HG02763 (cell line): ENCODE data around the gene NPAT.
"Not testable (repeated sequence)": the region's sequence is repeated elsewhere in the genome, so short reads cannot be mapped to it uniquely, and the experiment has no call there.

Source experiments
- ATAC-seq: cut with Tn5 transposase; IDR thresholded peaks from one replicate; pipeline ENCODE4 v1.9.1; 2021; ENCODE audit warnings: mild to moderate bottlenecking, moderate library complexity; ENCODE audit not compliant: unreplicated experiment

Gene NPAT

DNA sequence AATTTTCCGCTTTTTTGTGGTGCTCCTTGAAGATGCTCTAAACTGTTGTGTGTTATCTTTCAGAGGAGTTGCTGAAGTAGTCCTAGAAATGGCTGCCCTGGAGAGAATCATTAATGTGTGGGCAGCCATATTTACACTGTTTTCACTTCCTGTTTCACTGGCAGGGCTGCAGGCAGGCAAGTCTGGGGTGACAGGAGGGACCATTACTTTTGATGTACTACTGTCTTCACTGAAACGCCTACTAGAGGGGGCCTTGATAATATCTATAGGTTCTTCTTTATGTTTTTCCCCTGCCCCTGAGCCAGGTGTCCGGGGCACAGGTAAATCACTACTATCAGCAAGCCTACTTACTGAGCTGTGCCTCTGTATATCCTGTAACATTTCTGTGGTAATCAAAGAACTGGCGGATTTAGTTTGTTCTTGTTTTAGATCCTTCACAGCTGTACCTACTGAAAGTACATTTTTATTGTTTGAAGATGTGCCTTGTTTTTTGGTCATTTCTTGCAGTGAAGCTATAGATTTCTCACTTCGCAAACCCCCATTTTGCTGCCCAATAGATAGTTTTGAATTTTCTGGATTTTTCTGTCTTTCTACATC is 61.4 kb downstream of the NPAT start:
- peak; percentile 96 for ATAC-seq

DNA sequence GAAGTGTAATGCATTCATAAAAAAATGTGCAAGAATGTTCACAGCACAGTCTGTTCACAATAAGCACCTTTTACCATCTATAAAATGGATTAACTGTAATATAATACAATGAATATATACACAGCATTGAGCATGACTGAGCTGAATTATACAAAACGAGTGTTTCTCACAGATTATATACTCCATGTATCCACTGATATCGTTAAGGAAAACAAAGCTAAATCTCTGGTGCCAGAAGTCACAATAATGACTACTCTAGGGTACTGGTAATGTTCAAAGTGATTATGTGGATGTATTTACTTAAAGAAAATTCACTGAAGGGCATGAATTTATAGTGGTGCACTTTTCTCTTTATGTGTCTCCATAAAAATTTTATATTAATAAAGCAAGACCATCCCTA is 67.8 kb downstream of the NPAT start:
- no peak for ATAC-seq

DNA sequence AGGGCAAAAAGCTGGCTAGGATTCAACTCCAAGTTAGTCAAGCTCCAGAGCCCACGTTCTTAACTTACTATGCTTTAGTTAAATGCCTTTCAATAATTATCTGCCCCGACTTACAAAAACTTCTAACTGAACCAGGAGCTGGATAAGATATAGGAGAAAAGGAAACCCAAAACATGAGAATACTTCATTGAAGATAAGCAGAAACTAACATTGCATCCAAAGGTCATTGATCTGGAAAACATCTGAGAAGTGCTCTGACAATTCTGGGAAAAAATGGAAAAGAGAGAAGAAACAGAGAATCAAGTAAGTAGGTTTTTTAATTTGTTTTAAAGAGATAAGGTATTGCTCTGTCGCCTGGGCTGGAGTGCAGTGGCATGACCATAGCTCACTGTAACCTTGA is 73.9 kb downstream of the NPAT start:
- ATAC-seq: no peak

DNA sequence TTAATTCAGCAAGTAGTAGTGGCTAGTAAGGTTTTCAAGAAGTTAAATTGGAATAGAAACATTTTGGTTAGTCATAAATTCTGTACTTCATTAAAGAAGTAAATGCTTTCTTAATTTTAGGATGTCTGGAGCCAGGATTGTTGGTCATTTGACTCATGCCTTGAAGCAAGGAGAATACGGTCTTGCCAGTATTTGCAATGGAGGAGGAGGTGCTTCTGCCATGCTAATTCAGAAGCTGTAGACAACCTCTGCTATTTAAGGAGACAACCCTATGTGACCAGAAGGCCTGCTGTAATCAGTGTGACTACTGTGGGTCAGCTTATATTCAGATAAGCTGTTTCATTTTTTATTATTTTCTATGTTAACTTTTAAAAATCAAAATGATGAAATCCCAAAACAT is 75.3 kb downstream of the NPAT start:
- ATAC-seq: no peak

DNA sequence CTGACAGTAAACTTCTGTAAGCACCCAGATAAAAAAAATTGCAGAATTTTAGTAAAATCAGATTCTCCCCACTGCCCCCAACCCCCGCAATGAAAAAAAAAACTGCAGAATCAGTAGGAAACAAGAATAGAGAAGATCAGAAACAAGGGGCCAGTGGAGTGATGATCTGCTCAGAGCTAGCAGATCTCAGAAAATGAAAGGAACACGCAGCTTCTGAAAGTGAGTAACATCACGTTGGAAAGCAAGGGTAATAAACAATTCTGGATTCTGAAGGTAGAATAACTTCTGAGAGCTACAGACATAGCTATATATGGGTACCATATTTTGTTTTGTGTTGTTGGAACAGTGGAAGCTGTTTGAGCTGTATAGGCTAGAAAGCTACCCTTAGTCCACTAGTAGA is 77.8 kb downstream of the NPAT start:
- no peak for ATAC-seq

DNA sequence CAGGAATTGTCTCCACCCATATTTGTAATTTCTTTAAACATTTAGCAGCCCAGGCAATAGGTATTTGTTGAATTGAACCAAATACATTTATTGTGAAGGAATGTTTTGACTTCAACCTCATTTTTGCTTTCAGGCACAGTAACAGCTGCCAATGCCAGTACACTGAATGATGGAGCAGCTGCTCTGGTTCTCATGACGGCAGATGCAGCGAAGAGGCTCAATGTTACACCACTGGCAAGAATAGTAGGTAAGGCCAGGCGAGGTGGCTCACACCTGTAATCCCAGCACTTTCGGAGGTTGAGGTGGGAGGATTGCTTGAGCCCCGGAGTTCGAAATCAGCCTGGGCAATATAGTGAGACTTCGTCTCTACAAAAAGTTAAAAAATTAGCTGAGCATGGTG is 80.1 kb downstream of the NPAT start:
- ATAC-seq: no peak

DNA sequence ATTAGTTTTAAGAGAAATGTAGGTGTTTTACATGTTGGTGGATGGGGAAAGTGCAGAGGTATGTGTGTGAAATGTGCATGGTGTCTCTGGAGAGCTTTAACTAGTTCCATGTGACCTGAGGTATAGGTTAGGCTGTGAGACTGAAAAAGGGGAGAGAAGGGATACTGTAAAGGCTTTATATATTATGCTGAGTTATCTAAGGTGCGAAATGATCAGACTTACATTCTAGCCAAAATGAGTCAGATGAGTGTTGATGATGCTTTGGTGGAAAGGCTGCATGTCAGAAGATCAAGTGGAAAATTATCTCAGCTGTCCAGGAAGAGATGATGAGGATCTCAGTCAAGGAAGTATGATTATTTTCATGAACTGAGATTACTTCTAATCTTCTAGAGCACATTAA is 85.2 kb downstream of the NPAT start:
- ATAC-seq: no peak

DNA sequence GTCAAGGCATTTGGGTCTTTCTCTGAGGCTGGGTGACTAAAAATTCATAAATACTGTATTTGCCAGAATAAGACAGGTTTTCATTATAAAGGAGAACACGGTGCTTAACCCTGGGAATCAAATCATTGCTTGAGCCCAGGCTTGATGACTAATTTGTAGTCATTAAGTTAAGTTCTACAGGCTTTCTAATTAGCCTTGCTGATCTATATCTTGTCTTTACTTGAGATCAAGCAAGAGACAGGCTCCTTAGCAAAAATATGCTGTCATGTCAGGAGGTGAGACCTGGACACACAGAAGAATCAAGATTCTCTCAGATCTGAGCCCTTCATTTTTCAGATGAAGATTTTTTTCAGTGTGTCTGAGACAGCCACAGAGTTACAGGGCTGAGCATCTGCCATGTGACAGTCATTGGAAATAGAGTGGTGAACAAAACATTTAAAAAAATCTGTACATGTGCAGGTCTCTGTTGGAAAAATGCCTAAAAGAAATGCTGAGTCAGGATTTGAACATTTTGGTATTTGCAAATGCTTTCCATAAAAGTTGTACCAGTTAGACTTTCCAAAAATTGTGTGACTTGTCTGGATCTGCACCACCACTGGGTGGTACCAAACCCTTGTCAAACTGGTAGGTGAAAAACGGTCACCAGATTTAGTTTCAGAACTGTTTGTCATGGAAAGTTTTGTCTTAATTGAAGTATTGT is 86.4 kb downstream of the NPAT start:
- no peak for ATAC-seq

DNA sequence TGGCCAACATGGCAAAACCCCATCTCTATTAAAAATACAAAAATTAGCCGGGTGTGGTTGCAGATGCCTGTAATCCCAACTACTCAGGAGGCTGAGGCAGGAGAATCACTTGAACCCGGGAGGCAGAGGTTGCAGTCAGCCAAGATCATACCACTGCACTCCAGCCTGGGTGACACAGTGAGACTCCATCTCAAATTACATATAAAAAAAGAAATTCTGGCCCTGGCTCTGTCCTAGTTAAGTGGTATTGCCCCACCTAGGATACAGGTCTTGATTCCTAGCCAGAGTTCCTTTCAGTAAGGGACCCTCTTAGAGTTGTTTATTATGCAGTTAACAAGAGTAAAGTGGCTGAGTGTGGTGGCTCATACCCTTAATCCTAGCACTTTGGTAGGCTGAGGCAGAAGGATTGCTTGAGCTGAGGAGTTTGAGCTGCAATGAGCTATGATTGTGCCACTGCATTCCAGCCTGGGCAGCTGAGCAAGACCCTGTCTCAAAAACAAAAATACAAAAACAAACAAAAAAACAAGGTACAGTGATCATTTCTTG is 89.4 kb downstream of the NPAT start:
- ATAC-seq: not testable (repeated sequence)

DNA sequence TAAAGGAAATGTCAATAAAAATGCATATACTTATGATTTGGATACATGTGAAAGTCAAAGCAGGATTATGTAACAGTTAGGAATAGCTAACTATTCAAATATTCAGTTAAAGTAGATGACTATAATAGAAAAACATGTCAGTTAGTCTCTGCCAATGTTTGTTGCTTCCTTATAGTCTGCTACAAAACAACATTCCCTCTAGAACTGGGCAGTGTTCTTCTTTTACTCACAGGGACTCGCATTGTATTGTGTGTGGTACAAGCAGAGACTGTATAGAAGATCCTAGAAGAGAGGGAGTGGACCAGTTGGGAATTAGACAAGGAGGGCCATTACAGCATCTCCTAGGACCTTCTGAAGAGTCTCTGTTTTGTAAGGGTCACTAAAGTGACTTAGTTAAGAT is 90.4 kb downstream of the NPAT start:
- ATAC-seq: no peak

DNA sequence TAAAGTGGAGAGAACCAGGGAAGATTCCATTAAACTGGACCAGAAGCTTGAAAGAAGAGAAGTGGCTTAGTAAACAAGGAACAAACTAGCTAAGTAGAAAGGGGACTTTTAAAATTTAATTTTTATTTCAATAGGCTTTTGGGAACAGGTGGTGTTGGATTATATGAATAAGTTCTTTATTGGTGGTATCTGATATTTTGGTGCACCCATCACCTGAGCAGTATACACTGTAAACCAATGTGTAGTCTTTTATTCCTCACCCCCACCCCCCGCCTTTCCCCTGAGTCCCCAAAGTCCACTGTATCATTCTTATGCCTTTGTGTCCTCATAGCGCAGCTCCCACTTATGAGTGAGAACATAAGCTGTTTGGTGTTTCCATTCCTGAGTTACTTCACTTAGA is 93.7 kb downstream of the NPAT start:
- ATAC-seq: no peak

DNA sequence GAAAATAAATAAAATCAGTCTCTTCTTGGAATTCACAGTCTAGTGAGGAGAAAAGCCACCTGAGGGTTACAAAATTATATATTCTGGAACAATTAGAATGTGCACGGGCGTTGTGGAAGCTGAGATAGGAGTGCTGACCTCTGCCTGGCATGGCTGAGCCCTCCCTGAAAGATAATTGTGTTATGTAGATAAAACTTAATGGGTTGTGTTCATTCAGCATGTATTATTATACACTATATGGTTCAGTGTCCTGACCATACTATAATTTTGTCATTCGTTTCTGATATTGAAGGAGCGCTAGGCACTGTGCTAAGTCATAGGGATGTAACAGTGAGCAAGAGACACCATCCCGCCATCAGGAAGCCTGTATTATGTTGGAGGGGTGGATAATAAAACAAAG is 97.3 kb downstream of the NPAT start:
- ATAC-seq: no peak

DNA sequence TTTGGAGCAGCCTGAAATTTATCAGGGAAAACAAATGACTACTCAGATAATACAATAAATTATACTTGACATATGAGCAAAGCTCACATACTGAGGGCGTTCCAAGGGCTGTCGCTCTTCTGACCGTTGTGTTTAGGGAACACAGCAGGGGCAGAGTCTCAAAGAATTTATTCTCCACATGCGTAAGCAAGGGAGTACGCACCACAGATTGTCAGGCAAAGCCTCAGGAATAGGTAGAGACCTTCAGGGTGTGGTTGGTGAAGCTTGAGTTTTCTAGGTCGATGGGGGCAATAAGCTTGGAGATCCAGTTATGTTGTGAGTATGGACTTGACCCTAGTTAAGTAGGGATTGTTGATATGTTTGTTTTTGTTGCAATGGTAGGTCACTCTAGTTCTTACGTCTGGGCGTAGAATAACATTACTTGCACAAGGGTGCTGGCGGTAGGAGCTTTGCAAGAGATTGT is 100.2 kb downstream of the NPAT start:
- ATAC-seq: no peak

DNA sequence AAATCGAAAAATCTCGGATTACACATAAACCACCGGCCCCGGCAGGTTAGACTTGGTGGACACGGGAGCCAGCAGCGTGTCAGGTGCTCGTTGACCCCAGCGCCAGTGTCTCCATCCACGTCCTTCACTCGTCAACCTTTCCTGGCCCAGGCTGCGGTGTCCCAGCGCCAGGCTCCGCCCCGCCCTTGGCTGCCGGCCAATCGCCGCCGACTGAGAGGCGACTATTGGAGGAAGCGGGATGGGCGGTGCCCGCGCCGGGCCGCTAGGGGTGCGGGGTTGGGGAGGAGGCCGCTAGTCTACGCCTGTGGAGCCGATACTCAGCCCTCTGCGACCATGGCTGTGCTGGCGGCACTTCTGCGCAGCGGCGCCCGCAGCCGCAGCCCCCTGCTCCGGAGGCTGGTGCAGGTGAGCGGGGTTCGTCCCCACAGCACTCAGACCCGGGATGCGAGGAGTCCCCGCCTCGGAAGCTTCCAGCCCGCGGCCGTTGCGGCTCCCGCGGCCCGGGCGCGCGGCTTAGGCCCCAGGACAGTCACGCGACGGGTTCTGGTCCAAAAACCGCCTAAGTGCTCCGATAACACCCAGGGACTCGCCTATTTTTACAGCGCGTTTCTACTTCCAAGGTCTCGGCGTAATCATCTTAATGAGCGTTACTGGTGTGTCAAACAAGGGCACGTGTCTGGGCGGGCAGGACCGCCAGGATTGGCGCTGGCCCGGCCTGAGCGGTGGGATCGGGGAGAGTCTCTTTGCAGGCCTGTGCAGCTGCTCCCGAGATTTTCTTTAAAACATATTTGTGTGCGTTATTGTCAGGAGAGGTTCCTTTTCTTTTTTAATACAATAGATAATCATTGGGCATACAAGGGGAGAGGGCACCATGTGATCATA is 100.9 kb downstream of the NPAT start, which contains the start of gene ACAT1:
Gene ACAT1 (plus strand): TSS at position 294 of the 882 bp plus-strand sequence. CDS start 40 bp downstream, at position 334.
- ATAC-seq: peak; percentile 97

DNA sequence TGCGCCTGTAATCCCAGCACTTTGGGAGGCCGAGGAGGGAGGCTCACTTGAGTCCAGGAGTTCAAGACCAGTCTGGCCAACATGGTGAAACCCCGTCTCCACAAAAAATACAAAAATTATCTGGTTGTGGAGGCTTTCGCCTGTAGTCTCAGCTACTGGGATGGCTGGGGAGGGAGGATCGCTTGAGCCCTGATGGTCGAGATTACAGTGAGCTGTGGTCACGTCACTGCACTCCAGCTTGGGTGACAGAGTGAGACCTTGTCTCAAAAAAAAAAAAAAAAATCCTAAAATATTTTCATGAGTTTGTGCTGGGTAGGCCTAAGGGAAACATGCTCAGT is 101.5 kb downstream of the NPAT start:
- not testable (repeated sequence) for ATAC-seq

DNA sequence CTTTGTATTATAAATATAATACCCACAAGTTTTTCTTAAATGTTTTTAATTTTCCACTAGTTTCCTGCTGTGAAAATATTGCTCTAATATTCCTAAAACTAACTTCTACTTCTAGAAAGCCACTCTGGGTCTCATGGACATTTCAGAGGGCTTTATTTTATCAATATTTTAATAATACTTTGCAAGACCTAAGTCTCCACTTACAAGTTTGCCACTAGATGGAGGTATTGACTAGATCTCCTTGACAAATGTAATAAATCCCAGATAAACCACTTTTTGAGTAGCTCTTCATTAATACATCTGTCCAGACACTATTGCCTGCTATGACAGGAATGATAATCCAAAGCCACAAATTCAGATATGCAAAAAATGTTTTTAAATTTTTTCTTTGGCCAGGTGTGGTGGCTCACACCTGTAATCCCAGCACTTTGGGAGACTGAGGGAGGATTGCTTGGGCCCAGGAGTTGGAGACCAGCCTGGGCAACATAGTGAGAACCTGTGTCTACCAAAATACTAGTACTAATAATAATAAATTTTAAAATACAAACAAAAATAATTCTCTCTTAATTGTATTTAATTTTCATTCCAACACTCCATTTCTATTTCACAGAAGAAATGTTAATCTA is 104.6 kb downstream of the NPAT start:
- no peak for ATAC-seq

DNA sequence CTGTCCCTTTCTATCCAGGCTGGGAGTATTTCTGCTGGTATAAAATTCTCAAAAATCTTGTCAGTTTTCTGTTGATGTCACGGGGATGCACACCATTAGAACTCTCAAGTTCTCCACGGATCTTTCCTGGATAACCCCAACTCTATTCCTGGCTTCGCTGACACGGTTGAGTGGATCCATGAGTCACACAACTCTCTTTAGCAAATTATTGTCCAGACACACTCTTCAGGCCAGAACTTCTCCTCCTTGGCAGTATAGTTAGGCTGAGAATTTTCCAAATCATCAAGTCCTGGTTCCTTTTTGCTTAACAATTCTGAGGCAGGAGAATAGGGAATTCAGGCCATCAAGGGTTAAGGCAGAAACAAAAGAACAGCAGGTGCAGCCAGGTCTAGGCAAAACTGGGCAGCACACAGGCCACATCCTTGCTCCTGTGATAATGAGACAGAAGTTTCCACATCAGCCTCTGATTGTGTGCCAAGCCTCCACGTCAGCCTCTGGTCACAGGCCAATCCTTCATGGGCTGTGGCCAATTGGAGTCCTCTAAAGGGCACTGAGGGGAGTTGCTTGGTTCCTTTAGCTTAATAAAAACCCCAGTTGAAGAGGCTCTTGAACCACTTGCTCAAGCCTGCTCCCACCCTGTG is 106.8 kb downstream of the NPAT start:
- no peak for ATAC-seq

DNA sequence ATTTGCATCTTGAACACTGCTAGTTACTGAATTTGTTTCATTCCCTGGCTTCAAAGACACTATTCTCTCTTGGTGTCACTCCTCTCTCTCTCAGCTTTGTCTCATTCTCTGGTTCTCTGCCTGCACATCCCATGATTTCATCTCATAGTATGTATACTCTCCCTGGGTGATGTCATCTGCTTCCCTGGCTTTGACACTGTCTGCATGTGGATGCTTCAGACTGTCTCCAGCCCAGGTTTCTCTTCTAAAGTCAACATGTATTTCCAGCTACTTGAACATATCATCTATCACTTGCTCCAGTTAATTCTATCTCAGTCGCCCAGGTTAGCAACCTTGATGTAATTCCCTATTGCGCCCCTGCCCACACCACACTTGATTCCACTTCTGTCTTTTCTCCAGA is 110.4 kb downstream of the NPAT start:
- no peak for ATAC-seq

DNA sequence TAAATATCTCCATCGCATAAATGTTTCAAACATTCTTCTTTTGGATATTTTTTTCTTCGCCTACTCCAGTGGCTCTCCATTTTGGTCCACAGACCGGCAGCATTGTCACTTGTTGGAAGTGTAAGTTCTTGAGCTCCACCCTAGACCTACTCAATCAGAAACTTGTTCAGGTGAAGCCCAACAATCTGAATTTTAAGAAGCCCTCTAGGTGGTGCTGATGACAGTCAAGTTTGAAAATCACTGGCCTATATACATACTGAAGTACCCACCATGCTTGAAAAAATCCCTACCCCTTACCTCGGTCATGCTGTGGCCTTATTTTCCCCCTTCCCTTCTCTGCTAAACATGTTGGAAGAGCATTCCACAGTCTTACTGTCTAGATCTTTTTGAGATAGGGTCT is 111.3 kb downstream of the NPAT start:
- ATAC-seq: no peak
